ENCODE results near the gene INVS.

Gene INVS

DNA sequence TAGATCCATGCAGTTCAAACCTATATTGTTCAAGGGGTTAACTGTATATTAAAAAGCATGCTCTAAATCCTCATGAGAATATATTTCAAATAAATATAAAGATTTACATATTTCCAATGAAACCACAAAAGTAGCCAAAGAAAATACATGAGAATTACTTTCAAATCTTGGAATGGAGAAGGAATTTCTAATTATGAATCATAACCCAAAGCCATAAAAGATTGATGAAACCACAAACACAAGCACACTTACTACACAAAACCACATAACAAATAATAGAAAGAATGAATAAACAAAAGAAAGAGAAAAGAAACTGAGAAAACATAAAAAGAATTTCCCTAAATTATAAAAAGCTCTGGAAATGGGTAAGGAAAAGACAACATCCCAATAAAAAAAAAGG, 16.3 kb upstream of the INVS start:
- TF ChIP-seq, protein P1, sequence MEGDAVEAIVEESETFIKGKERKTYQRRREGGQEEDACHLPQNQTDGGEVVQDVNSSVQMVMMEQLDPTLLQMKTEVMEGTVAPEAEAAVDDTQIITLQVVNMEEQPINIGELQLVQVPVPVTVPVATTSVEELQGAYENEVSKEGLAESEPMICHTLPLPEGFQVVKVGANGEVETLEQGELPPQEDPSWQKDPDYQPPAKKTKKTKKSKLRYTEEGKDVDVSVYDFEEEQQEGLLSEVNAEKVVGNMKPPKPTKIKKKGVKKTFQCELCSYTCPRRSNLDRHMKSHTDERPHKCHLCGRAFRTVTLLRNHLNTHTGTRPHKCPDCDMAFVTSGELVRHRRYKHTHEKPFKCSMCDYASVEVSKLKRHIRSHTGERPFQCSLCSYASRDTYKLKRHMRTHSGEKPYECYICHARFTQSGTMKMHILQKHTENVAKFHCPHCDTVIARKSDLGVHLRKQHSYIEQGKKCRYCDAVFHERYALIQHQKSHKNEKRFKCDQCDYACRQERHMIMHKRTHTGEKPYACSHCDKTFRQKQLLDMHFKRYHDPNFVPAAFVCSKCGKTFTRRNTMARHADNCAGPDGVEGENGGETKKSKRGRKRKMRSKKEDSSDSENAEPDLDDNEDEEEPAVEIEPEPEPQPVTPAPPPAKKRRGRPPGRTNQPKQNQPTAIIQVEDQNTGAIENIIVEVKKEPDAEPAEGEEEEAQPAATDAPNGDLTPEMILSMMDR (IDR thresholded peaks at IDR 0.05), result no peak
- Mint-ChIP-seq H3K36me3 (ENCODE audit: low read depth) (no peaks in the 10 kb centered on the region), H3K27me3 (ENCODE audit: low read depth, poor library complexity) (no peaks in the 10 kb centered on the region), H3K4me1 (no peaks in the 10 kb centered on the region), H3K4me3 (no peak overlapping the region), H3K9me3 (no peaks in the 10 kb centered on the region), H3K27ac (no peak overlapping the region)
- DNase-seq, result no peak

DNA sequence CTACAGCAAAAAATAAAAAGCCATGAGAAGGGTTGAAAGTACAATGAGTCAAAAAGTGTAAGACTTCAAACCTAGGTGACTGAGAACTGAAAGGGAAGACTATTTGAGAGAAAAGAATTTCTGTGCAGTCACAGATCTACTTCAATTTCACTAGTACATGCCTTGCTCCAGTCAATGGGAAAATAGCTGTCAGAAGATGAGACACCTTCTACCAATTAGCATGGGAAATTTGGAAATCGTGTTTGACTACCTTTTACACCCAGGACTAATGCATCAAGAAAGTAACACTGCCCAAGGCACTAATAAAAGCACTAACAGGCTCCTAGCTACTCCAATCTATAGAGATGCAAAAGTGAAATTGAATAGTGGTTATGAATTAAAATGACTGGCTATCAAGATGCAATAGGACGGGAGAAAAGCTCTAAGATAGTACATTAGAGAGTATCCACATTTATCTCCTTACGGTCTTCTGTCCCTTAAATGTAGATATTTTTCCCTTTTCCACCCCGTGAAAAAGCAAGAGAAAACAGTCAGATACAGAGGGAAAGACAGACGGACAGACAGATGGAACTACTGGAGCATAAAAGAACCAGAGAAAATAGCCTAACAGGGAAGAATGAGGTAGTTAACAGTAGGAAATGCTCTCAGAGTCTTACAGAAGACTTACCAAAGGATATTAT, 15.5 kb upstream of the INVS start:
- peaks cover 4% of the 10 kb centered on the region for H3K4me1 Mint-ChIP-seq
- no peak overlapping the region for H3K27ac Mint-ChIP-seq
- H3K36me3 Mint-ChIP-seq (ENCODE audit: low read depth), result no peaks in the 10 kb centered on the region
- no peak overlapping the region for H3K4me3 Mint-ChIP-seq
- H3K27me3 Mint-ChIP-seq (ENCODE audit: low read depth, poor library complexity), result no peaks in the 10 kb centered on the region
- no peak for DNase-seq
- H3K9me3 Mint-ChIP-seq, result no peaks in the 10 kb centered on the region
- TF ChIP-seq, protein P1 (IDR thresholded peaks at IDR 0.05), result no peak

DNA sequence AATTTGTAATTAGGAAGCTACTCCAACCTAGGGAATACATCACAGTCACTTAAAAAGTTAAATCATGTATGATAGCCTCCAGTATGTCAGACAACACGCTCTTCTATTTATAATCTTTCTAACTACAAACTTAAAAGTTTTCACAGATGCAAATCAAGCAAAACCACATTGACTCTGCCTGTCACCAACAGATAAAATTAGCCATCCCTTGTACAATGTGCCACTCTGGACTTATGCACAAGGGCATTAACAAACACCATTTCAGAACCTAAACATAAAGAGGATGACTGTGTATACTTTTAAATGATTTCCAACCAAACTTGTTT, 15.0 kb upstream of the INVS start:
- H3K36me3 Mint-ChIP-seq (ENCODE audit: low read depth), result no peaks in the 10 kb centered on the region
- peaks cover 4% of the 10 kb centered on the region for H3K4me1 Mint-ChIP-seq
- no peaks in the 10 kb centered on the region for H3K27me3 Mint-ChIP-seq (ENCODE audit: low read depth, poor library complexity)
- H3K27ac Mint-ChIP-seq, result no peak overlapping the region
- TF ChIP-seq, protein P1 (IDR thresholded peaks at IDR 0.05), result no peak
- no peak for DNase-seq
- H3K9me3 Mint-ChIP-seq, result no peaks in the 10 kb centered on the region
- H3K4me3 Mint-ChIP-seq, result no peak overlapping the region

DNA sequence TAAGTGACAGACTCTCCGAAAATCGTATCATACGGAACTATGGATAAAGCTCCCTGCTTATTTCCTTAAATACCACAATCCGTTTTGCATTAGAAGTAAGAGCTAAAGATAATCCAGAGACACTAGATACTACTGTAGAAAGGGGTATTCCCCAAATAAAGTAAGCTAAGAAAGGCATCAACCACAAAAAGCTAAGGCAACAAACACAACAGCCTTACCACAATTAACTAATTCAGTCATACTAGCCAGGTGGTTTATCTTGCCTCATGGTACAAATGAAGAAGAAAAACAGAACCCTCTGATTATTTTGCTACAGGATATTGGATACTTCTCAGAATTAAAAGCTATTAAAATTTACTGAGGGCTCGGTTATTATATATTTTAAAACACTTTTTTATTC, 14.3 kb upstream of the INVS start:
- H3K9me3 Mint-ChIP-seq, result no peaks in the 10 kb centered on the region
- TF ChIP-seq, protein P1 (IDR thresholded peaks at IDR 0.05), result no peak
- DNase-seq, result no peak
- H3K4me3 Mint-ChIP-seq, result no peak overlapping the region
- H3K27me3 Mint-ChIP-seq (ENCODE audit: low read depth, poor library complexity), result no peaks in the 10 kb centered on the region
- H3K27ac Mint-ChIP-seq, result no peak overlapping the region
- no peaks in the 10 kb centered on the region for H3K36me3 Mint-ChIP-seq (ENCODE audit: low read depth)
- peaks cover 4% of the 10 kb centered on the region for H3K4me1 Mint-ChIP-seq

DNA sequence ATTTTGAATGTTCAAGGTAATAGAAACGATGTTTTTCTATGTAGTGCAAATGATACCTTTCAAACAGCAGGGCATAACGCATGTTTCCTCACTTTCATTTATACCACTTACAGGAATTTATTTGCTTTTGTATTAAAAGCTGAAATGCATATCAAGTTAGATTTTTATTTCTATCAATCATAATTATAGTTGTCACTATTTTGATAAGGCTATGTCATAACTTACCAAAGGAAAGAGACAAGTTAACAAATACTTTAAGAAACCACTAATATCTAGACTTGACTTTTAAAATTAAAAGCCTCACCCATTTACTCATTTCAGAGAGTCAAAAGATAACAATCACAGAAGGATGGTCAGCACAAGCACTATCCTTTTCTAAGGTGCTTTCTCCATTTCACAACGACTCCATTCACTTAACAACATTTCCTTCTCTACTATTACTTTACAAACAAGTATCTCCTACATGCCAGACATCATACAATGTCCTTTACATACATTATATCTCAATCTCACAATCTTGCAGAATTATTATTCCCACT, 12.9 kb upstream of the INVS start:
- no peak for DNase-seq
- Mint-ChIP-seq H3K36me3 (ENCODE audit: low read depth) (no peaks in the 10 kb centered on the region), H3K4me3 (no peak overlapping the region), H3K9me3 (no peaks in the 10 kb centered on the region), H3K27ac (no peak overlapping the region), H3K4me1 (peaks cover 4% of the 10 kb centered on the region), H3K27me3 (ENCODE audit: low read depth, poor library complexity) (no peaks in the 10 kb centered on the region)
- TF ChIP-seq, protein P1 (IDR thresholded peaks at IDR 0.05), result no peak

DNA sequence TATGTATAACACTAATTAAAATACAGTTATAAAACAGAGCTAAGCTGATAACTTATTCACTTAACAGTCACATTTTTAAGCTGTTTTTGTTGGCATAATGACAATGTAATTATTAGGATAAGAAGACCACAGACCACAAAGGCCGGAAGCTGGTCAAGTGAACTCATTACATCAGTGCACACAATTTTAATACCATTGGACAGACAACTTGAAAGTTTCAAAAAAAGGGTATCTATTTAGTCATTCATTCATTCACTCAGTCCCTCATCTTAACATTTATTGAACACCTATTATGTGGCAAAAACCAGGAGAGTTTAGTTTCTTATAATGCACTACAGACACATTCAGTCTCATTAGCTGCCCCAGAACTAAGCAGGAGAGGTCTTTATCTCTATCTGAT, 11.8 kb upstream of the INVS start:
- Mint-ChIP-seq H3K4me3 (no peak overlapping the region), H3K4me1 (peaks cover 4% of the 10 kb centered on the region), H3K36me3 (ENCODE audit: low read depth) (no peaks in the 10 kb centered on the region), H3K27ac (no peak overlapping the region), H3K27me3 (ENCODE audit: low read depth, poor library complexity) (no peaks in the 10 kb centered on the region), H3K9me3 (no peaks in the 10 kb centered on the region)
- TF ChIP-seq, protein P1 (IDR thresholded peaks at IDR 0.05), result no peak
- no peak for DNase-seq

All from nephron progenitor cell (in vitro differentiated cells).